Right atrium auricular region (tissue), 2 donors: Measurements from ENCODE around the gene NUMB. TPM values are rescaled to one million over a fixed set of nuclear protein-coding genes. Genes with fewer than 3 reads are reported as not detected.

Experiments used
- DNase-seq: peaks from one replicate; pipeline ENCODE4 v3.0.0-alpha.2; 2019; ENCODE audit warnings: low spot score
- H3K27ac ChIP-seq, 2 donors: fragments of 200-600 bp; sonication (generic); 1 replicate in 1 of 2; 2 replicates in 1 of 2; pipeline ENCODE4 v1.5.1; 2016 to 2019
- H3K27me3 ChIP-seq, 2 donors: fragments of 200-600 bp; sonication (generic); one replicate each; pipeline versions ENCODE4 v1.5.1 to v1.6.0; 2017 to 2019
- H3K36me3 ChIP-seq: fragments of 200-600 bp; sonication (generic); one replicate; pipeline ENCODE4 v1.5.1; 2016
- H3K4me1 ChIP-seq, 2 donors: fragments of 200-600 bp; sonication (generic); one replicate each; pipeline versions ENCODE4 v1.5.1 to v1.6.0; 2017 to 2019
- H3K4me3 ChIP-seq, 2 donors: fragments of 200-600 bp; sonication (generic); 1 replicate in 1 of 2; 2 replicates in 1 of 2; pipeline ENCODE4 v1.5.1; 2017 to 2019; ENCODE audit warnings: mild to moderate bottlenecking in 1 of 2, moderate library complexity in 1 of 2
- H3K9me3 ChIP-seq, 2 donors: fragments of 200-600 bp; sonication (generic); one replicate each; pipeline ENCODE4 v1.5.1; 2019
- total RNA-seq, 2 donors: library from RNA; depleted of rRNA; stranded (reverse); fragments of >200 nt; gene quantifications; one replicate each; pipeline ENCODE4 v1.1.0, GENCODE V29; 2016
- TF ChIP-seq, protein P1 (sequence below), 2 donors: fragments of 200-600 bp; sonication (generic); IDR thresholded peaks; one replicate each; pipeline ENCODE4 v1.5.1; 2019; ENCODE audit warnings: antibody characterized with exemption in 2 of 2

NUMB gene
- total RNA-seq, 2 donors from 2014 or later = 24.6 to 31.9 TPM

- Histone ChIP-seq H3K36me3 (peaks cover 9% of the 10 kb centered on the region), H3K27me3 (no peaks in the 10 kb centered on the region), H3K4me3 (peak overlapping the region; percentile 41 to 52), H3K27ac (peak overlapping the region in 1 of 2 donors; percentile 28), H3K4me1 (peaks cover 0 to 13% of the 10 kb centered on the region in 2 donors), H3K9me3 (no peaks in the 10 kb centered on the region)
- DNase-seq = peak; percentile 66
- TF ChIP-seq, protein P1, sequence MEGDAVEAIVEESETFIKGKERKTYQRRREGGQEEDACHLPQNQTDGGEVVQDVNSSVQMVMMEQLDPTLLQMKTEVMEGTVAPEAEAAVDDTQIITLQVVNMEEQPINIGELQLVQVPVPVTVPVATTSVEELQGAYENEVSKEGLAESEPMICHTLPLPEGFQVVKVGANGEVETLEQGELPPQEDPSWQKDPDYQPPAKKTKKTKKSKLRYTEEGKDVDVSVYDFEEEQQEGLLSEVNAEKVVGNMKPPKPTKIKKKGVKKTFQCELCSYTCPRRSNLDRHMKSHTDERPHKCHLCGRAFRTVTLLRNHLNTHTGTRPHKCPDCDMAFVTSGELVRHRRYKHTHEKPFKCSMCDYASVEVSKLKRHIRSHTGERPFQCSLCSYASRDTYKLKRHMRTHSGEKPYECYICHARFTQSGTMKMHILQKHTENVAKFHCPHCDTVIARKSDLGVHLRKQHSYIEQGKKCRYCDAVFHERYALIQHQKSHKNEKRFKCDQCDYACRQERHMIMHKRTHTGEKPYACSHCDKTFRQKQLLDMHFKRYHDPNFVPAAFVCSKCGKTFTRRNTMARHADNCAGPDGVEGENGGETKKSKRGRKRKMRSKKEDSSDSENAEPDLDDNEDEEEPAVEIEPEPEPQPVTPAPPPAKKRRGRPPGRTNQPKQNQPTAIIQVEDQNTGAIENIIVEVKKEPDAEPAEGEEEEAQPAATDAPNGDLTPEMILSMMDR (IDR thresholded peaks at IDR 0.05) = no peak
Measured at GRCh38 chr14:73269729-73270531, 188.4 kb downstream of the NUMB start.

GRCh38 chr14:73267474-73267873 is 190.9 kb downstream of the NUMB start:
- Histone ChIP-seq H3K36me3 (no peaks in the 10 kb centered on the region), H3K4me1 (peaks cover 0 to 13% of the 10 kb centered on the region in 2 donors), H3K27ac (no peak overlapping the region), H3K4me3 (no peak overlapping the region), H3K27me3 (no peaks in the 10 kb centered on the region), H3K9me3 (no peaks in the 10 kb centered on the region)
- TF ChIP-seq, protein P1 (IDR thresholded peaks at IDR 0.05) = no peak
- DNase-seq = no peak

DNA sequence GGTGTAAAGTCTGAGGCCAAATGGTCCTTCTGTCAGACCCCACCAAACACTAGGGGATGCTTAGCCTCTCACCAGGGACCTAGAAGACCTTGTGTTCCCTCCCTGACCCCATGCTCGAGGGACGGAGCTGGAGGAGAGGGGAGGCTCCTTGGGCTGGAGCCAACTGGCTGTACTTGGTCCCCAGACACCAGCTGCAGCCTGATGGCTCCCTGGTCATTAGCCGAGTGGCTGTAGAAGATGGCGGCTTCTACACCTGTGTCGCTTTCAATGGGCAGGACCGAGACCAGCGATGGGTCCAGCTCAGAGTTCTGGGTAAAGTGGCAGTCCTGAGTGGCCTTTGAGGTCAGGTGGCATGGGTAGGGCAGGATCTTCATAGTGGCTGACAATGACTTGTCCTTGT is 192.0 kb downstream of the NUMB start:
- DNase-seq = no peak
- no peak overlapping the region for H3K27ac ChIP-seq
- TF ChIP-seq, protein P1 (IDR thresholded peaks at IDR 0.05) = no peak
- no peaks in the 10 kb centered on the region for H3K27me3 ChIP-seq
- no peaks in the 10 kb centered on the region for H3K9me3 ChIP-seq
- H3K36me3 ChIP-seq = no peaks in the 10 kb centered on the region
- no peak overlapping the region for H3K4me3 ChIP-seq
- H3K4me1 ChIP-seq = peaks cover 0 to 13% of the 10 kb centered on the region in 2 donors

GRCh38 chr14:73265721-73266046 is 192.7 kb downstream of the NUMB start:
- Histone ChIP-seq H3K9me3 (no peaks in the 10 kb centered on the region), H3K4me1 (peaks cover 0 to 13% of the 10 kb centered on the region in 2 donors), H3K27me3 (no peaks in the 10 kb centered on the region), H3K36me3 (no peaks in the 10 kb centered on the region), H3K27ac (no peak overlapping the region), H3K4me3 (no peak overlapping the region)
- TF ChIP-seq, protein P1 (IDR thresholded peaks at IDR 0.05) = no peak
- DNase-seq = no peak

DNA sequence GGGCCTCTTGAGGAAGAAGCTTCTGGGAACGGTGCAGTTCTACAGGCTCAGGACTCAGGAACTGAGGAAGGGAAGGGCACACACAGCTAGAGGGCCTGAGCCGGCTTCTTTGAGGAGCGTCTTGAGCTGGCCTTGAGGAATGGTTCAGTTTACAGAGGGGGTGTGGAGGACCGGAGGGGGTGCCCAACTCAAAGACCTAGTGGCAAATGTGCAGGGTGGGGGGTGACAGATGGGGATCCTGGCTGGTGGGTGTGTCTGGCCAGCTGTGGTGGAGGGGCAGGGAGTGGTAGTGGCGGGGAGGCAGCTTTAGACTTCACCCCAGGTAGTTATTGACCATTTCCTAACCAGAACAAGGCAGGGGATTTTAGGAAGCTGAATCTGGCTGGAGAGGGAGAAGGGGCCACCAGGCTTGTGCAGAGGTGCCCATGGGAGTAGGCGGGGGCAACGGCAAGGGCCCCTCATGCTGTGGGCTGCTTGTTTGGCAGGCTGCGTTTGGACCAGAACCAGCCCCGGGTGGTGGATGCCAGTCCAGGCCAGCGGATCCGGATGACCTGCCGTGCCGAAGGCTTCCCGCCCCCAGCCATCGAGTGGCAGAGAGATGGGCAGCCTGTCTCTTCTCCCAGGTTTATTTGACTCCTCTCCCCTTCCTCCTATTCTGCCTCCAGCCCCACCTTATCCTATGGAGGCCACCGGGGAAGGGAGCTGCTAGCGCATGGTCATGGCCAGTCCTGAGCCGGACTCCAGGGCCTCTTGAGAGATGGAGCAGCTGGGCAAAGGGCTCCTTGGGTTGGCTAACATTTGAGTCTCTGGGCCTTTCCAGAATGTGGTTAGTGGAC is 193.2 kb downstream of the NUMB start:
- H3K4me3 ChIP-seq = no peak overlapping the region
- no peak overlapping the region for H3K27ac ChIP-seq
- DNase-seq = no peak
- no peaks in the 10 kb centered on the region for H3K9me3 ChIP-seq
- no peaks in the 10 kb centered on the region for H3K27me3 ChIP-seq
- H3K4me1 ChIP-seq = peaks cover 0 to 8% of the 10 kb centered on the region in 2 donors
- H3K36me3 ChIP-seq = no peaks in the 10 kb centered on the region
- TF ChIP-seq, protein P1 (IDR thresholded peaks at IDR 0.05) = no peak
